Measurements from ENCODE around the gene CARD11. TPM values are rescaled to one million over a fixed set of nuclear protein-coding genes. Genes with fewer than 3 reads are reported as not detected.

Gene CARD11
- total RNA-seq, 1 experiment from 2014 or later = 0.57 TPM

DNA sequence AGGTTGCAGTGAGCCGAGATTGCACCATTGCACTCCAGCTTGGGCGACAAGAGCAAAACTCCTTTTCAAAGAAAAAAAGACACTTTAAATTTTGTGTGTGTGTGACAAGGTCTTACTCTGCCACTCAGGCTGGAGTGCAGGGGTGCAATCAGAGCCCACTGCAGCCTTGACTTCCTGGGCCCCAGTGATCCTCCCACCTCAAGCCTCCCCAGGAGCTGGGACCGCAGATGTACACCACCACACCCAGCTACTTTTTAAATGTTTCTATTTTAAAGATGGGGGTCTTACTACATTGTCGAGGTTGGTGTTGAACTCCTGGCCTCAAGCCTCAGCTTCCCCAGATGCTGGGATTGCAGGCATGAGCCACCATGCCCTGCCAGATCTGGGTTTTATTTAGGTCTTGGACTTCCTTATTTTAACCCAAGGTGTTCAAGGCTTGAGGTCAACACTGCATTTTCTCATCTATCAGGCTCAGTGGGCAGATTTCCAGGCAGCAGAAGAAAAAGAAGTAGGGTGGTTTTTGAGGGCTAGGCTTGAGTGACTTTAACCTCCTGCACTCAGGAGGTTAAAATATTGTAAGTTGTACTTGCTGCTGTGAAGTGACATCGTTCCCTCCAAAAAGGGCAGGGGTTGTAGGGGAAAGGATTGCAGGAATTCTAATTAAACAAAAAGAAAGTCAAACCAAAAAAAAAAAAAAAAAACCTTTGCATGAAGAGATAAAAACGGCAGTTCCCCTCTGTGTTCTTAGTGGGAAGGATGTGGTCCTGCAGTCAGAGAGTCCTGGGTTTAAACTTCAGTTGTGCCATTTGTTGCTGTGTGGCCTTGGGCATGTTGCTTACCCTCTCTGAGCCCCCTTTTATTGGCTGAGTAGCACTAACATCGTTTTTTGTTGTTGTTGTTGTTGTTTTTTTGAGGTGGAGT is 71.5 kb downstream of the CARD11 start:
- Histone ChIP-seq H3K79me2 (ENCODE audit: insufficient read depth, low read length) (no peaks in the 10 kb centered on the region), H3K9me2 (ENCODE audit: insufficient read depth) (no peaks in the 10 kb centered on the region), H3K4me3 (replicated peaks in 1 of 2; ENCODE audit: low read depth in 1 of 2, low read length in 2 of 2) (no peak overlapping the region), H3K9me3 (ENCODE audit: control insufficient read depth in 1 of 2, insufficient read depth in 1 of 2, low read depth in 1 of 2, low read length in 2 of 2) (no peaks in the 10 kb centered on the region), H3K27me3 (ENCODE audit: insufficient read depth, low read length) (no peaks in the 10 kb centered on the region), H3K4me1 (ENCODE audit: control insufficient read depth in 1 of 2, insufficient read depth in 2 of 2, low read length in 2 of 2) (no peaks in the 10 kb centered on the region), H2AFZ (ENCODE audit: low read depth, low read length, poor library complexity, severe bottlenecking) (no peak overlapping the region), H3K27ac (ENCODE audit: low read depth, low read length) (no peak overlapping the region), H3K36me3 (ENCODE audit: control insufficient read depth in 1 of 2, insufficient read depth in 2 of 2, low read length in 2 of 2) (no peaks in the 10 kb centered on the region), H4K20me1 (ENCODE audit: insufficient read depth) (no peaks in the 10 kb centered on the region), H3K4me2 (ENCODE audit: low read length) (no peak overlapping the region), H3K9ac (ENCODE audit: low read length) (no peak overlapping the region)
- TF ChIP-seq TCF7L2 (IDR thresholded peaks at IDR 0.05; ENCODE audit: borderline replicate concordance, extremely low read depth, insufficient read depth, insufficient read length) = no peak
- TF ChIP-seq ZFX (IDR thresholded peaks at IDR 0.05) = no peak
- TF ChIP-seq RAD21 (IDR thresholded peaks at IDR 0.05; ENCODE audit: low read depth) = no peak
- BruUV-seq (replicated peaks) = no TSS peak
- DNase-seq (ENCODE audit: low read depth, low spot score) = no peak
- RAD21 ChIA-PET (ENCODE audit: low non-redundant PET in 1 of 2, low total read pairs in 2 of 2, uncharacterized antibody in 2 of 2, unreplicated experiment in 2 of 2) = no interaction called here
- intact Hi-C loops (cut with micrococcal nuclease) = no loop called here
- no peak for ATAC-seq
- CTCF ChIA-PET = no interaction called here
- POLR2A ChIA-PET = no interaction called here

DNA sequence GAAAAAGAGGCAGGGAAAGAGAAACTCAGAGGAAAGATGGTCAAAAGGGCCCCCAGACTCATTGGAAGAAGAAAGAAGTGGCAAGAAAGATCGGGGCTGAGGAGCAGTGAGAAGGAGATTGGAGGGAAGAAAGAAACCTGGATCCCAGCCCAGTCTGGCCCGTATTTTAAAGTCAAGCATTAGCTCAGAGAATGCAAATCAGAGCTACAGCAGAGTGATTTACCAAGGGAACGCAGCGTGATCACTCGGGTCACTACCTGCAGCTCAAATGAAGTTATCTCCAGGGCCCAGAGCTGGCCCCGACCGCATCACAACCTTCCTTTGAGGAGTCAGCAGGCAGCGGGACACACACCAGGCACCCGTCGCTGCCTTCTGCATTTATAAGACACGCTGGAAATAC is 72.8 kb downstream of the CARD11 start:
- no peak overlapping the region for H3K9ac ChIP-seq (ENCODE audit: low read length)
- intact Hi-C loops (cut with micrococcal nuclease) = no loop called here
- ChIA-PET CTCF (no interaction called here), POLR2A (no interaction called here), RAD21 (ENCODE audit: low non-redundant PET in 1 of 2, low total read pairs in 2 of 2, uncharacterized antibody in 2 of 2, unreplicated experiment in 2 of 2) (no interaction called here)
- H2AFZ ChIP-seq (ENCODE audit: low read depth, low read length, poor library complexity, severe bottlenecking) = no peak overlapping the region
- no peaks in the 10 kb centered on the region for H3K36me3 ChIP-seq (ENCODE audit: control insufficient read depth in 1 of 2, insufficient read depth in 2 of 2, low read length in 2 of 2)
- H3K79me2 ChIP-seq (ENCODE audit: insufficient read depth, low read length) = no peaks in the 10 kb centered on the region
- H3K9me3 ChIP-seq (ENCODE audit: control insufficient read depth in 1 of 2, insufficient read depth in 1 of 2, low read depth in 1 of 2, low read length in 2 of 2) = 0 out of 4 replicates have a peak, but pooled peaks cover 0 to under 1% of the 10 kb centered on the region in 2 experiments
- no peaks in the 10 kb centered on the region for H3K27me3 ChIP-seq (ENCODE audit: insufficient read depth, low read length)
- H4K20me1 ChIP-seq (ENCODE audit: insufficient read depth) = no peaks in the 10 kb centered on the region
- no peak for ATAC-seq
- no TSS peak for BruUV-seq (replicated peaks)
- H3K4me1 ChIP-seq (ENCODE audit: control insufficient read depth in 1 of 2, insufficient read depth in 2 of 2, low read length in 2 of 2) = no peaks in the 10 kb centered on the region
- no peak overlapping the region for H3K4me2 ChIP-seq (ENCODE audit: low read length)
- DNase-seq (ENCODE audit: low read depth, low spot score) = no peak
- H3K27ac ChIP-seq (ENCODE audit: low read depth, low read length) = no peak overlapping the region
- H3K9me2 ChIP-seq (ENCODE audit: insufficient read depth) = no peaks in the 10 kb centered on the region
- no peak overlapping the region for H3K4me3 ChIP-seq (replicated peaks in 1 of 2; ENCODE audit: low read depth in 1 of 2, low read length in 2 of 2)
- no peak for TF ChIP-seq ATF3 (IDR thresholded peaks at IDR 0.05)
- no peak for TF ChIP-seq RAD21 (IDR thresholded peaks at IDR 0.05; ENCODE audit: low read depth)
- no peak for TF ChIP-seq CEBPB (IDR thresholded peaks at IDR 0.05; ENCODE audit: low read depth)
- TF ChIP-seq SP1 (IDR thresholded peaks at IDR 0.05; ENCODE audit: low read depth) = no peak
- TF ChIP-seq SRF (IDR thresholded peaks at IDR 0.05; ENCODE audit: low read depth) = no peak
- TF ChIP-seq TCF7L2 (IDR thresholded peaks at IDR 0.05; ENCODE audit: borderline replicate concordance, extremely low read depth, insufficient read depth, insufficient read length) = no peak
- TF ChIP-seq YY1 (IDR thresholded peaks at IDR 0.05; ENCODE audit: extremely low read depth, insufficient replicate concordance, low read depth, low read length) = no peak
- no peak for TF ChIP-seq POLR2AphosphoS5 (IDR thresholded peaks at IDR 0.05; ENCODE audit: low read depth, low read length)
- TF ChIP-seq EZH2phosphoT487 (IDR thresholded peaks at IDR 0.05; ENCODE audit: borderline replicate concordance) = no peak
- no peak for TF ChIP-seq EGR1 (IDR thresholded peaks at IDR 0.05; ENCODE audit: low read depth)
- no peak for TF ChIP-seq ELF1 (IDR thresholded peaks at IDR 0.05; ENCODE audit: borderline replicate concordance, low read depth)
- TF ChIP-seq ZNF274 (IDR thresholded peaks at IDR 0.05; ENCODE audit: low read depth, low read length) = no peak
- no peak for TF ChIP-seq ZFX (IDR thresholded peaks at IDR 0.05)
- TF ChIP-seq SIN3A (IDR thresholded peaks at IDR 0.05; ENCODE audit: low read depth) = no peak
- TF ChIP-seq, protein P1, sequence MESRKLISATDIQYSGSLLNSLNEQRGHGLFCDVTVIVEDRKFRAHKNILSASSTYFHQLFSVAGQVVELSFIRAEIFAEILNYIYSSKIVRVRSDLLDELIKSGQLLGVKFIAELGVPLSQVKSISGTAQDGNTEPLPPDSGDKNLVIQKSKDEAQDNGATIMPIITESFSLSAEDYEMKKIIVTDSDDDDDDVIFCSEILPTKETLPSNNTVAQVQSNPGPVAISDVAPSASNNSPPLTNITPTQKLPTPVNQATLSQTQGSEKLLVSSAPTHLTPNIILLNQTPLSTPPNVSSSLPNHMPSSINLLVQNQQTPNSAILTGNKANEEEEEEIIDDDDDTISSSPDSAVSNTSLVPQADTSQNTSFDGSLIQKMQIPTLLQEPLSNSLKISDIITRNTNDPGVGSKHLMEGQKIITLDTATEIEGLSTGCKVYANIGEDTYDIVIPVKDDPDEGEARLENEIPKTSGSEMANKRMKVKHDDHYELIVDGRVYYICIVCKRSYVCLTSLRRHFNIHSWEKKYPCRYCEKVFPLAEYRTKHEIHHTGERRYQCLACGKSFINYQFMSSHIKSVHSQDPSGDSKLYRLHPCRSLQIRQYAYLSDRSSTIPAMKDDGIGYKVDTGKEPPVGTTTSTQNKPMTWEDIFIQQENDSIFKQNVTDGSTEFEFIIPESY (IDR thresholded peaks at IDR 0.05; ENCODE audit: extremely low read depth, insufficient replicate concordance, low read length) = no peak
